Upper lobe of right lung (tissue), 1 donor: ENCODE results near the gene RPL18A. TPM values are rescaled to one million over a fixed set of nuclear protein-coding genes. Genes with fewer than 3 reads are reported as not detected.

Experiments
- ATAC-seq: fragments of 200-7000 bp; cut with Tn5 transposase; one replicate; pipeline ENCODE4 v1.9.1; 2020; ENCODE audit warnings: mild to moderate bottlenecking, moderate library complexity
- DNase-seq: peaks from one replicate; pipeline ENCODE4 v3.0.0-alpha.2; 2020
- H3K27ac ChIP-seq: fragments of 200-600 bp; one replicate; pipeline ENCODE4 v1.8.0; 2022
- H3K27me3 ChIP-seq: fragments of 200-600 bp; one replicate; pipeline ENCODE4 v1.8.0; 2022; ENCODE audit warnings: mild to moderate bottlenecking
- H3K36me3 ChIP-seq: fragments of 200-600 bp; one replicate; pipeline ENCODE4 v1.8.0; 2022
- H3K4me1 ChIP-seq: fragments of 200-600 bp; one replicate; pipeline ENCODE4 v1.8.0; 2022
- H3K4me3 ChIP-seq: fragments of 200-600 bp; one replicate; pipeline ENCODE4 v1.8.0; 2022; ENCODE audit warnings: mild to moderate bottlenecking
- H3K9me3 ChIP-seq: fragments of 200-600 bp; one replicate; pipeline ENCODE4 v1.8.0; 2022
- CTCF ChIP-seq: fragments of 200-600 bp; IDR thresholded peaks from one replicate; pipeline ENCODE4 v1.8.0; 2022; ENCODE audit warnings: antibody characterized with exemption
- intact Hi-C: fragments of 100-400 bp; cut with DNase I; formaldehyde crosslinking; loops from one replicate; pipeline ENCODE4 v1.11.0; 2022
- total RNA-seq: library from RNA; stranded (reverse); fragmentation: NEBNext Ultra II Directional; extraction: Animal tissue kit (Norgen Biotek cat#: 25700); gene quantifications from one replicate; pipeline ENCODE4 v1.2.1, GENCODE V29; 2021
- donor health status: DM: no; HTN: yes; CAD: no; lungs with severe emphysema.

Gene RPL18A
- total RNA-seq, 1 donor from 2014 or later: 1,315 TPM

DNA sequence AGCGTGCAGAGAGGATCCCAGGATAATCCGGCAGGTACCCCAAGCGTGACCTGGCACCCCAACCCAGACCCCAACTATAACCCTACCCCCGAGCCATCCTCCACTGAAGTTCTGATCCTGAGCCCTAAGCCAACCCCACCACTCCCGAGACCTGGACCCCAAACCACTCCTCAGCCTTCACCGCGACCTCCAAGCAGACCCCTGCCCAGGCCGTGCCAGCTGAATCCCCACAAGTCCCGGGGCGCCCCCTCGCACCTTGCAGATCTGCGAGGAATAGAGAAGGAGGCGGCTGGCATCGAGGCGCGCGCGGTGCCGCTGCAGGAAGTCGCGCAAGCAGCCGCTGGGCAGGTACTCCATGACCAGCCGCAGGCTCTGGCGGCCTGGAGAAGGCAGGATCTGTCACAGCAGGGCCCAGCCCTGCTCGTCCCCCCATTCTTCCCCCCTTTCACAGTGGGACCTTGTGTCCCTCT, 28.3 kb upstream of the RPL18A start:
- no peak for DNase-seq
- ATAC-seq: no peak
- intact Hi-C loops: no loop called here
- H3K27ac ChIP-seq: no peak overlapping the region
- TF ChIP-seq CTCF: no peak
- no peaks in the 10 kb centered on the region for H3K36me3 ChIP-seq
- no peaks in the 10 kb centered on the region for H3K9me3 ChIP-seq
- H3K4me3 ChIP-seq: no peak overlapping the region
- no peaks in the 10 kb centered on the region for H3K27me3 ChIP-seq
- H3K4me1 ChIP-seq: no peaks in the 10 kb centered on the region

DNA sequence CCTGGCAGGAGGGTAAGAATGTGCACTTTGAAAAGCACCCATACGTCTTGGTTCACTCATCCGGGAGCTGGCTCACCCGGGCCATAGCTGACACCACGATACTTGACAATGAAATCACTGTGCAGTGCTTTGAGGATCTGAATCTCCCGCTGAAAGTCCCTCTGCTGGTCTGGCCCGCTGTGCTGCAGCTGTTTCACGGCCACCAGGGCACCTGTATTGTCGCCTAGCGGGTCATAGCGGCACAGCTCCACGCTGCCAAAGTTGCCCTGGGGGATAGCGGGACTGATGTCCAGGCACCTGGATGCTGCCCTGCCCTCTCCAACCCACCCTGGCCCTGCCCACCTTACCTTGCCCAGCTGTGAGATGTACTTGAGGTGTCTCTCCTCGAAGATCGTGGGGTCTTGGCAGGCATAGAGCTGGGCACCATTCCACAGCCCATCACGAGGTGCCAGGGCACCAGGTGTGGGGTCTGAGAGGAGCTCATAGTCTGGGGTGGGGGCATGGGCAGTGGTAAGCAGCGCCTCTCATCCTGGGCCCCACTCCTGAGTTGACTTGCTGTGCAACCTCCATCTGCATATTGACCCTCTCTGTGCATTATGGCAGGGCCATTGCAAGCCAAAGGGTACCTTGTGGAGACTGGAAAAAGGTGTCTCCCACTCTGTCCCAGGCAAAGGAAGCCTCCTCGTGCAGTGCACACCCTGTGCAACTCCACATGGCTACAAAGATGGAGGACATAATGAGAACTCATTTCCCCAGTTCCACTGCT, 27.1 kb upstream of the RPL18A start:
- H3K36me3 ChIP-seq: peaks cover 1% of the 10 kb centered on the region
- no peak overlapping the region for H3K27ac ChIP-seq
- no peak for TF ChIP-seq CTCF
- intact Hi-C loops: no loop called here
- no peaks in the 10 kb centered on the region for H3K4me1 ChIP-seq
- DNase-seq (no peak), ATAC-seq (no peak)
- H3K27me3 ChIP-seq: no peaks in the 10 kb centered on the region
- no peaks in the 10 kb centered on the region for H3K9me3 ChIP-seq
- no peak overlapping the region for H3K4me3 ChIP-seq

DNA sequence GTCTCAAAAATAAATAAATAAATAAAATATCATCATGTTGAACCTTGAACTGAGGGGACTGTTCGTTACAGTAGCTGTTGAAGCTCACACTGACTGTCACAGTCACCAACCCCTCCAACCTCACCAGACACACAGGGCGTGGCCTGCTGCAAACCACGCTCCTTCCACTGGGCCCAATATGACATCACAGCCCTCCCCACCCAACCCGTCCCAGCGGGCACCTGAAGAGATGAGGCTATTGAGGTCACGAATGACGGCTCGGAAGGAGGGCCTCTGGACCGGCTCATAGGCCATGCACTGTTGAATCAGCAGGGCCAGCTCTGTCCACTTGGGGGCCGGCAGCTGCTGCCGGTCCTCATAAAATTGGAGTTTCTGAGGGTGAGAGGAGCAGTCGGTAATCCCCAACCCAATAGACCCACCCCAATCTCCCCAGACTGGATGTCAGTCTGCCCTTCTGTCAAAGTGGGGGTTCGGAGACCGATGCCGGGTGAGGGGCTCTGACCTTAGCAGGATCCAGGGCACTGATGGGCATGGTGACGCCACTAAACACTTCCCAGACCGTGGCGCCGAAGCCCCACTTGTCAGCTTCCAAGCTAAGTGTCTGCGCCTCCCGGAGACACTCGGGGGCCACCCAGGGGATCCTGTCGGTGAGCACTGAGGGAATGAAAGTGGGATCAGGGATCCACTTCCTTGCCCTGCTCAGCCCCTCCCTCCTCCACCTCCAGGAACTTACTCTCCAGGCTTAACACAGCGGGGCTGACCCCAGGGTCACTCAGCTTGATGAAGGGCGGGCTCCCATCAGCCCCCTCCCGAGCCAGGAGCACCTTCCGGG, 25.1 kb upstream of the RPL18A start:
- H3K4me1 ChIP-seq: no peaks in the 10 kb centered on the region
- H3K36me3 ChIP-seq: peaks cover 9% of the 10 kb centered on the region
- H3K27ac ChIP-seq: no peak overlapping the region
- TF ChIP-seq CTCF: no peak
- DNase-seq (no peak), ATAC-seq (no peak)
- no peaks in the 10 kb centered on the region for H3K9me3 ChIP-seq
- H3K4me3 ChIP-seq: no peak overlapping the region
- intact Hi-C loops: no loop called here
- no peaks in the 10 kb centered on the region for H3K27me3 ChIP-seq

GRCh38 chr19:17835182-17836006, 24.3 kb upstream of the RPL18A start:
- Histone ChIP-seq H3K4me3 (no peak overlapping the region), H3K27me3 (no peaks in the 10 kb centered on the region), H3K27ac (no peak overlapping the region), H3K9me3 (no peaks in the 10 kb centered on the region), H3K4me1 (no peaks in the 10 kb centered on the region), H3K36me3 (peaks cover 9% of the 10 kb centered on the region)
- DNase-seq (no peak), ATAC-seq (no peak)
- TF ChIP-seq CTCF: no peak
- intact Hi-C loops: no loop called here

DNA sequence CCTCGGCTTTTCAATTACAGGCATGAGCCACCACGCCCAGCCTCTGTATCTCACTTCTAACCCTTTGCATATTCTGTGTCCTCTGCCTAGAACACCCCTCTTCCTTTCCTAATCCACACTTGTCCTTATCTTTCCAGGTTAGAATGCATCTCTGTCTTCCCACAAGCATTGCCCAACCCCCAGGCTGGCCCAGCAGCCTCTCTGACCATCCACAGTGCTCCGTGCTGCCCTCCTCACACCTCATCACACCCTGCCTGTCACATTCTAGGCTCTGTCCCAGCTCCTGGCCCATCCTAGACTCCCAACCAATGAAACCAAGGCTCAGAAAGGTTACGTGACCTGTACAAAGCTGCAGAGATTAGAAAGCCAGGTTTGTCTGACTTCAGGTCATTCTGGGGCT, 23.2 kb upstream of the RPL18A start:
- intact Hi-C loops: no loop called here
- H3K36me3 ChIP-seq: peaks cover 9% of the 10 kb centered on the region

More for the DNA sequence above, 23.2 kb upstream of the RPL18A start:
- no peaks in the 10 kb centered on the region for H3K27me3 ChIP-seq
- ATAC-seq: no peak
- no peak overlapping the region for H3K4me3 ChIP-seq
- TF ChIP-seq CTCF: no peak
- no peak overlapping the region for H3K27ac ChIP-seq
- H3K4me1 ChIP-seq: no peaks in the 10 kb centered on the region
- H3K9me3 ChIP-seq: no peaks in the 10 kb centered on the region
- DNase-seq: no peak
